ENCODE measurements around the gene USP7. TPM values are rescaled to one million over a fixed set of nuclear protein-coding genes. Genes with fewer than 3 reads are reported as not detected.
A peak's percentile ranks its signal among the peaks of the same experiment; 100 is the strongest.

Gene USP7
- total RNA-seq, 1 experiment from 2014 or later: 228 TPM

DNA sequence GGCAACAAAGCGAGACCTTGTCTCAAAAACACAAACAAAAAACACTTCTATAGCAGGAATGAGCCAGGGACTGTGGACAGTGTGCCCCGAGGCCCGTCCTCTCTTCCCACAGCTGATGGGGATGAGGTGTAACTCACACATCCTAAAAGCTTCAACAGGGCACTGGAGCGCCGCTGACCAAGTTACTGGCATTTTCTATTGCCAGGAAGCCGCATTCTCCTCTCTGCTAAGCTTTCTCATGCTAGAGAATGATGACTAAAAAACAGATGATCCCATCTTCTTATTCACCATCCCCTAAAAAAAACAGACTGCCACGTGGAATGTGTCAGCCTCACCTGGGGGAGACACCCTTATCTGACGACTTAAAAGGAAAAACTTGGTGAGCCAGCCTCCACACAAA lies 111.2 kb downstream of the USP7 start:
- Histone ChIP-seq H3K4me3 (ENCODE audit: low read depth, low read length, poor library complexity, severe bottlenecking) (no peak overlapping the region), H3K27me3 (replicated peaks; ENCODE audit: insufficient read depth, low read depth, low read length, poor library complexity) (no peaks in the 10 kb centered on the region), H3K4me1 (ENCODE audit: insufficient read depth, low read length, poor library complexity, severe bottlenecking) (peaks cover 10% of the 10 kb centered on the region), H3K36me3 (ENCODE audit: insufficient read depth, low read length, poor library complexity, severe bottlenecking) (peaks cover 93% of the 10 kb centered on the region), H3K9me3 (ENCODE audit: low read depth, low read length, poor library complexity, severe bottlenecking) (no peaks in the 10 kb centered on the region), H3K27ac (ENCODE audit: low read depth, low read length, poor library complexity, severe bottlenecking) (no peak overlapping the region)
- ChIA-PET CTCF (no interaction called here), POLR2A (ENCODE audit: low non-redundant PET) (no interaction called here)
- intact Hi-C loops (cut with micrococcal nuclease; ENCODE audit: unreplicated experiment): no loop called here
- no TSS peak for BruUV-seq (replicated peaks)
- TF ChIP-seq EZH2 (IDR thresholded peaks at IDR 0.05; ENCODE audit: borderline replicate concordance, low read depth, low read length, poor library complexity, severe bottlenecking): no peak
- TF ChIP-seq, protein P1, sequence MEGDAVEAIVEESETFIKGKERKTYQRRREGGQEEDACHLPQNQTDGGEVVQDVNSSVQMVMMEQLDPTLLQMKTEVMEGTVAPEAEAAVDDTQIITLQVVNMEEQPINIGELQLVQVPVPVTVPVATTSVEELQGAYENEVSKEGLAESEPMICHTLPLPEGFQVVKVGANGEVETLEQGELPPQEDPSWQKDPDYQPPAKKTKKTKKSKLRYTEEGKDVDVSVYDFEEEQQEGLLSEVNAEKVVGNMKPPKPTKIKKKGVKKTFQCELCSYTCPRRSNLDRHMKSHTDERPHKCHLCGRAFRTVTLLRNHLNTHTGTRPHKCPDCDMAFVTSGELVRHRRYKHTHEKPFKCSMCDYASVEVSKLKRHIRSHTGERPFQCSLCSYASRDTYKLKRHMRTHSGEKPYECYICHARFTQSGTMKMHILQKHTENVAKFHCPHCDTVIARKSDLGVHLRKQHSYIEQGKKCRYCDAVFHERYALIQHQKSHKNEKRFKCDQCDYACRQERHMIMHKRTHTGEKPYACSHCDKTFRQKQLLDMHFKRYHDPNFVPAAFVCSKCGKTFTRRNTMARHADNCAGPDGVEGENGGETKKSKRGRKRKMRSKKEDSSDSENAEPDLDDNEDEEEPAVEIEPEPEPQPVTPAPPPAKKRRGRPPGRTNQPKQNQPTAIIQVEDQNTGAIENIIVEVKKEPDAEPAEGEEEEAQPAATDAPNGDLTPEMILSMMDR (conservative IDR thresholded peaks at IDR 0.05; ENCODE audit: low read depth, low read length): no peak
- DNase-seq (ENCODE audit: low spot score): no peak

DNA sequence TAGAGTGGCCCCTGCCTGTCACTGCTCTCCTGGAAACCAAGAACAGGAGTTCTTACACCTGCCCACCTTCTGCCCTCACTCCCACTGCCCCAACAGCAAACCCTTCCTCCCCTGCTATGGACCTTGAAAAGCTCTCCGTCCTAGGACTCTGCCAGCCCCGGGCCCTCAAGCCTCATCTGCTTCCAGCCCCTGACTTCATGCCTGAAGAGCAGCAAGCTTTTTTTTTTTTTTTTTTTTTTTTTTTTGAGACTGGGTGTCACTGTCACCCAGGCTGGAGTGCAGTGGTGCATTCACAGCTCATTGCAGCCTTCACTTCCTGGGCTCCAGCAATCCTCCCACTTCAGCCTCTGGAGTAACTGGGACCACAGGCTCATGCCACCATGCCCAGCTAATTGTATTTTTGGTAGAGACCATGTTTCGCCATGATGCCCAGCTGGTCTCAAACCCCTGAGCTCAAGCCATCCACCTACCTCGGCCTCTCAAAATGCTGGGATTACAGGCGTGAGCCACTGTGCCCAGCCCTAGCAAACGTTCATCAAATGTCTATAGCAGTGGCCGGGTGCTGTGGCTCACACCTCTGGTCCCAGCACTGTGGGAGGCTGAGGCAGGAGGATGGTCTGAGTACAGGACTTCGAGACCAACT lies 111.8 kb downstream of the USP7 start:
- CTCF ChIA-PET: no interaction called here
- peaks cover 90% of the 10 kb centered on the region for H3K36me3 ChIP-seq (ENCODE audit: insufficient read depth, low read length, poor library complexity, severe bottlenecking)

GRCh38 chr16:8850279-8850885 lies 113.3 kb downstream of the USP7 start:
- no peaks in the 10 kb centered on the region for H3K9me3 ChIP-seq (ENCODE audit: low read depth, low read length, poor library complexity, severe bottlenecking)
- H3K27me3 ChIP-seq (replicated peaks; ENCODE audit: insufficient read depth, low read depth, low read length, poor library complexity): no peaks in the 10 kb centered on the region
- no peak for DNase-seq (ENCODE audit: low spot score)
- ChIA-PET POLR2A (ENCODE audit: low non-redundant PET) (interaction anchor here (0.6 kb wide), 1 partner anchor 276 kb away, joined by 8 read pairs; no protein-coding TSS in a partner anchor), CTCF (no interaction called here)
- TF ChIP-seq, protein P1 (conservative IDR thresholded peaks at IDR 0.05; ENCODE audit: low read depth, low read length): no peak
- TF ChIP-seq EZH2 (IDR thresholded peaks at IDR 0.05; ENCODE audit: borderline replicate concordance, low read depth, low read length, poor library complexity, severe bottlenecking): no peak
- H3K4me3 ChIP-seq (ENCODE audit: low read depth, low read length, poor library complexity, severe bottlenecking): no peak overlapping the region
- intact Hi-C loops (cut with micrococcal nuclease; ENCODE audit: unreplicated experiment): no loop called here
- peak overlapping the region; percentile 34 for H3K27ac ChIP-seq (ENCODE audit: low read depth, low read length, poor library complexity, severe bottlenecking)
- no TSS peak for BruUV-seq (replicated peaks)
- H3K36me3 ChIP-seq (ENCODE audit: insufficient read depth, low read length, poor library complexity, severe bottlenecking): peaks cover 75% of the 10 kb centered on the region
- H3K4me1 ChIP-seq (ENCODE audit: insufficient read depth, low read length, poor library complexity, severe bottlenecking): peaks cover 10% of the 10 kb centered on the region

More for the DNA sequence above, 111.8 kb downstream of the USP7 start:
- no peak overlapping the region for H3K27ac ChIP-seq (ENCODE audit: low read depth, low read length, poor library complexity, severe bottlenecking)
- H3K27me3 ChIP-seq (replicated peaks; ENCODE audit: insufficient read depth, low read depth, low read length, poor library complexity): no peaks in the 10 kb centered on the region
- TF ChIP-seq, protein P1 (conservative IDR thresholded peaks at IDR 0.05; ENCODE audit: low read depth, low read length): no peak
- no peak for TF ChIP-seq EZH2 (IDR thresholded peaks at IDR 0.05; ENCODE audit: borderline replicate concordance, low read depth, low read length, poor library complexity, severe bottlenecking)
- intact Hi-C loops (cut with micrococcal nuclease; ENCODE audit: unreplicated experiment): no loop called here
- POLR2A ChIA-PET (ENCODE audit: low non-redundant PET): no interaction called here
- no peaks in the 10 kb centered on the region for H3K9me3 ChIP-seq (ENCODE audit: low read depth, low read length, poor library complexity, severe bottlenecking)
- DNase-seq (ENCODE audit: low spot score): no peak
- H3K4me1 ChIP-seq (ENCODE audit: insufficient read depth, low read length, poor library complexity, severe bottlenecking): peaks cover 10% of the 10 kb centered on the region
- BruUV-seq (replicated peaks): no TSS peak
- no peak overlapping the region for H3K4me3 ChIP-seq (ENCODE audit: low read depth, low read length, poor library complexity, severe bottlenecking)
